GM12891 (cell line): Measurements from ENCODE around the gene GRAMD2A.

Source experiments
- POLR2A ChIP-seq: IDR thresholded peaks from 2 replicates; pipeline ENCODE4 v1.6.1; 2011; ENCODE audit warnings: low read depth, low read length, control low read depth
- POLR2AphosphoS5 ChIP-seq: IDR thresholded peaks from 2 replicates; pipeline ENCODE4 v1.6.1; 2011; ENCODE audit warnings: low read depth, low read length, control low read depth
- POU2F2 ChIP-seq: IDR thresholded peaks from 2 replicates; pipeline ENCODE4 v1.6.1; 2011; ENCODE audit warnings: low read depth, mild to moderate bottlenecking, control low read depth, low read length, moderate library complexity
- SPI1 ChIP-seq: IDR thresholded peaks from 2 replicates; pipeline ENCODE4 v1.6.1; 2011; ENCODE audit warnings: low read depth, low read length, control low read depth
- TAF1 ChIP-seq: IDR thresholded peaks from 2 replicates; pipeline ENCODE4 v1.6.1; 2011; ENCODE audit warnings: low read depth, low read length, control low read depth

- no peak for TF ChIP-seq POLR2AphosphoS5
- no peak for TF ChIP-seq POLR2A
- no peak for TF ChIP-seq TAF1
- no peak for TF ChIP-seq POU2F2
- no peak for TF ChIP-seq SPI1
Measured at GRCh38 chr15:72140088-72140487, 57.5 kb downstream of the GRAMD2A start.
